Aorta (tissue), 5 donors: ENCODE data around the gene MAN1A2. TPM values are rescaled to one million over a fixed set of nuclear protein-coding genes. Genes with fewer than 3 reads are reported as not detected.

ENCODE experiments used
- ATAC-seq: fragments of 200-7000 bp; cut with Tn5 transposase; one replicate; pipeline ENCODE4 v1.9.1; 2022; ENCODE audit warnings: moderate library complexity; ENCODE audit not compliant: low FRiP score
- DNase-seq, 2 donors: peaks; one replicate each; pipeline ENCODE4 v3.0.0-alpha.2; 2020
- H3K27ac ChIP-seq, 2 donors: one replicate each; pipeline ENCODE4 v1.5.1; 2013; ENCODE audit warnings: low read length in 2 of 2, mild to moderate bottlenecking in 2 of 2, moderate library complexity in 2 of 2, control low read depth in 1 of 2, inconsistent platforms in 1 of 2, low read depth in 1 of 2
- H3K27me3 ChIP-seq, 2 donors: one replicate each; pipeline ENCODE4 v1.6.1; 2013; ENCODE audit warnings: control low read depth in 1 of 2, low read length in 1 of 2, mild to moderate bottlenecking in 1 of 2, moderate library complexity in 1 of 2; ENCODE audit not compliant: insufficient read depth in 2 of 2, control insufficient read depth in 1 of 2
- H3K36me3 ChIP-seq, 2 donors: one replicate each; pipeline ENCODE4 v1.6.1; 2013; ENCODE audit warnings: control low read depth in 1 of 2, low read length in 1 of 2, mild to moderate bottlenecking in 1 of 2; ENCODE audit not compliant: insufficient read depth in 2 of 2, control insufficient read depth in 1 of 2
- H3K4me1 ChIP-seq, 2 donors: one replicate each; pipeline ENCODE4 v1.6.1; 2013; ENCODE audit warnings: low read length in 2 of 2, control low read depth in 1 of 2, mild to moderate bottlenecking in 1 of 2, moderate library complexity in 1 of 2; ENCODE audit not compliant: insufficient read depth in 2 of 2, control insufficient read depth in 1 of 2
- H3K4me3 ChIP-seq, 2 donors: one replicate each; pipeline ENCODE4 v1.5.1; 2013; ENCODE audit warnings: low read length in 2 of 2, control low read depth in 1 of 2, mild to moderate bottlenecking in 1 of 2
- H3K9me3 ChIP-seq: one replicate; pipeline ENCODE4 v1.6.1; 2013; ENCODE audit warnings: mild to moderate bottlenecking, low read length; ENCODE audit not compliant: control insufficient read depth
- WGBS, 2 donors: extraction: QIAGEN DNeasy Blood & Tissue Kit; methylation state at CpG; one replicate each; pipeline ENCODE4 v1.1.7; 2013; 5-methylcytosine and 5-hydroxymethylcytosine counted together
- intact Hi-C, 2 donors: fragments of 100-400 bp; cut with DNase I; formaldehyde crosslinking; loops; one replicate each; pipeline versions ENCODE4 v1.14.2 to v1.15.0; 2022
- polyA plus RNA-seq, 2 donors: library from polyadenylated mRNA; stranded (reverse); fragments of 200-250 nt; gene quantifications; one replicate each; pipeline ENCODE4 v1.2.3, GENCODE V29; 2013
- total RNA-seq, 2 donors: library from RNA; stranded (reverse); fragmentation: NEBNext Ultra II Directional; extraction: Animal tissue kit (Norgen Biotek cat#: 25700); gene quantifications; one replicate each; pipeline ENCODE4 v1.2.1, GENCODE V29; 2021
- donor health status: healthy with polysubstance abuse.
- donor health status: Bipolar disorder and iron deficiency.
- donor health status: DM: no; HTN: no; CAD: no.
- donor health status: DM: no; HTN: no; CAD: no.
- donor health status: DM: yes; HTN: yes; CAD: no.

Gene MAN1A2
- total and polyA plus RNA-seq, 4 donors: 6.3 to 50.4 (median 29.6) TPM

- ATAC-seq (no peak), DNase-seq (no peak)
- H3K36me3 ChIP-seq: no peaks in the 10 kb centered on the region
- no peak overlapping the region for H3K4me3 ChIP-seq
- no peaks in the 10 kb centered on the region for H3K9me3 ChIP-seq
- H3K27me3 ChIP-seq: no peaks in the 10 kb centered on the region
- H3K4me1 ChIP-seq: peaks cover 0 to 4% of the 10 kb centered on the region in 2 donors
- intact Hi-C loops: no loop called here
- no peak overlapping the region for H3K27ac ChIP-seq
- 97 to 99% methylated on average over 3 of the region's 3 CpGs for WGBS, 2 donors
Observed at GRCh38 chr1:117403597-117403996, 36.3 kb downstream of the MAN1A2 start.

- Histone ChIP-seq H3K9me3 (no peaks in the 10 kb centered on the region), H3K27me3 (no peaks in the 10 kb centered on the region), H3K36me3 (no peaks in the 10 kb centered on the region), H3K4me1 (no peaks in the 10 kb centered on the region), H3K27ac (no peak overlapping the region), H3K4me3 (no peak overlapping the region)
- intact Hi-C loops: no loop called here
- DNase-seq: no peak
- no peak for ATAC-seq
Observed at GRCh38 chr1:117405042-117405441, 37.8 kb downstream of the MAN1A2 start.

GRCh38 chr1:117412472-117412871, 45.2 kb downstream of the MAN1A2 start:
- ATAC-seq (no peak), DNase-seq (no peak)
- intact Hi-C loops: no loop called here
- Histone ChIP-seq H3K27me3 (no peaks in the 10 kb centered on the region), H3K4me3 (no peak overlapping the region), H3K27ac (no peak overlapping the region), H3K9me3 (no peaks in the 10 kb centered on the region), H3K4me1 (no peaks in the 10 kb centered on the region), H3K36me3 (no peaks in the 10 kb centered on the region)

DNA sequence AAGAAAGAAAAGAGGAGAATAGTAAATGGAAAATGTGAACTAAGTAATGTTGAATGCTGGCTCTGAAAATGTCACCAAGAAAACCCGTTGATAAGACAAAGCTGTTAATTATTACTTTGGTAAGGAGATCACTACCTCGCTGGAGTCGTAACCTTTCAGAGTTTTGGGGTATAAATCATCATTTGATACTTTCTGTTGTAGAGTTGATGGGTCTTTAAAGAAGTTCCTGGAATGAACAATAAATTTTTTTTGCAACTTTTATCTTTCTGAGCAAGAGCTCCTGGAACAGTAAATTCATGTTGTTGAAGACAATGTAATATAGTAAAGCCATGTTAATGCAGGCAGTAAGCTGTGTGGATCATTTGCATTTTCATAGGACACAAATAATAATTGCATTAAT, 46.2 kb downstream of the MAN1A2 start:
- 93 to 95% methylated on average over 3 of the region's 3 CpGs for WGBS, 2 donors
- intact Hi-C loops: no loop called here

GRCh38 chr1:117414943-117415342, 47.7 kb downstream of the MAN1A2 start:
- no peak for ATAC-seq
- WGBS, 2 donors: 96 to 97% methylated on average over 4 of the region's 4 CpGs
- no peaks in the 10 kb centered on the region for H3K36me3 ChIP-seq
- H3K9me3 ChIP-seq: no peaks in the 10 kb centered on the region
- H3K4me1 ChIP-seq: no peaks in the 10 kb centered on the region
- H3K4me3 ChIP-seq: no peak overlapping the region
- DNase-seq: no peak
- intact Hi-C loops: no loop called here
- H3K27me3 ChIP-seq: no peaks in the 10 kb centered on the region
- H3K27ac ChIP-seq: no peak overlapping the region

More for the DNA sequence above, 46.2 kb downstream of the MAN1A2 start:
- H3K4me3 ChIP-seq: no peak overlapping the region
- no peak overlapping the region for H3K27ac ChIP-seq
- H3K27me3 ChIP-seq: no peaks in the 10 kb centered on the region
- no peaks in the 10 kb centered on the region for H3K36me3 ChIP-seq
- no peak for DNase-seq
- ATAC-seq: no peak
- no peaks in the 10 kb centered on the region for H3K4me1 ChIP-seq
- no peaks in the 10 kb centered on the region for H3K9me3 ChIP-seq

GRCh38 chr1:117416004-117416403, 48.8 kb downstream of the MAN1A2 start:
- WGBS, 2 donors: 95 to 100% methylated on average over 1 of the region's 1 CpG
- intact Hi-C loops: no loop called here
- ATAC-seq: no peak

DNA sequence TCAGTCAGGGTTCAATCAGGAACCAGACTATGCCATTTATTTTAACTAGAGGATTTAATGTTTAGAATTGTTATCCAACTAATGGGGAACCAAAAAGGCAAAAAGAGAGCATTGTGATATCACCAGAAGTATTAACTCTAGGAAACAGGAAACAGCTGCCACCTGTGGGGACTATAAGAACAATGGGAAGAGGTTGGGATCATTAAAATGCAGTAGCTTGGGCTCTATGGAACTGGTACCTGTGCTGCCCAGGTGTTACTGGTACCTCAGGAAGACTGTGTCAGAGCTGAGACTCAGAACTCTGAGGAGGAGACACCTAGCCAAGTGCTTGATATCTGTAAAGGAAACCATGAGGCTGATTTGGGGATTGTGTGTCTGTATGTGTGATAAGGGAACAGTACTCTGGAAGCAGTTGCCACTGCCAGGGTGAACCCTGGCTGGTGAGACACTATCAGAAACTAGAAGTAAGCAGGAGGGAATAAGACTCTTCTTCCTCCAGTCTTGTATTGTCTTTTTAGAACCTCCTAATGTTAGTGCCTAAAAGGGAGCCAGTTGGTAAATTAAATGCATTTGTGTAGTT, 49.4 kb downstream of the MAN1A2 start:
- Histone ChIP-seq H3K4me3 (no peak overlapping the region), H3K36me3 (no peaks in the 10 kb centered on the region), H3K27ac (no peak overlapping the region), H3K27me3 (no peaks in the 10 kb centered on the region), H3K4me1 (no peaks in the 10 kb centered on the region), H3K9me3 (no peaks in the 10 kb centered on the region)
- DNase-seq (no peak), ATAC-seq (no peak)
- intact Hi-C loops: no loop called here

More at GRCh38 chr1:117416004-117416403, 48.8 kb downstream of the MAN1A2 start:
- H3K4me1 ChIP-seq: no peaks in the 10 kb centered on the region
- DNase-seq: no peak
- H3K4me3 ChIP-seq: no peak overlapping the region
- H3K36me3 ChIP-seq: no peaks in the 10 kb centered on the region
- H3K27ac ChIP-seq: no peak overlapping the region
- H3K27me3 ChIP-seq: no peaks in the 10 kb centered on the region
- H3K9me3 ChIP-seq: no peaks in the 10 kb centered on the region

DNA sequence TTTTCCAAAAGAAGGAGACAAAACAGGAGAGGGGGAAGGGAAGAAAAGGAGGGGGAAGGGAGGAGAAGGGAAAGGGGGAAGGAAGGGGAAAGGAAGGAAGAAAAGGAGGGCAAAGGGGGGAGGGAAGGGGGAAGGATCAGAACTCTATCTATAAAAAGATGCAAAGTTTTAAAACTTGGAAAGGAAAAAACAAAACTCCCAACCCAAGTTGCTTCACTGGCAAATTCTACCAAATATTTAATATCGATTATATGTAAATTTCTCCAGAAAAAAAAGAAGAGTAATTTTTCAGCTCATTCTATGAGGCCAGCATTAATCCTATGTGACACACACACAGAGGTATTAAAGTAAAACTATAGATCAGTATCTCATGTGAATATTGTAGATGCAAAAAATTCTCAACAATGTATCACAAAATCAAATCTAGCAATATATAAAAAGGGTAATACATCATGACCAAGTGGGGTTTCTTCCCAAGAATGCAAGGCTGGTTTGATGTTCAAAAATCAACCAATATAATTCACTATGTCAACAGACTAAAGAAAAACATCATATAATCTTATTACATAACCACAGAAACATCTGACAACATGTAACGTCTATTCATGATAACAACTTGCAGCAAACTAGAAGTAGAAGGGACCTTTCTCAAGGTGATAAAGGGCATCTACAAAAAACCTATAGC, 57.9 kb downstream of the MAN1A2 start:
- WGBS, 2 donors: 89 to 90% methylated on average over 2 of the region's 2 CpGs
- ATAC-seq (no peak), DNase-seq (no peak)
- intact Hi-C loops: no loop called here
- Histone ChIP-seq H3K4me3 (no peak overlapping the region), H3K4me1 (no peaks in the 10 kb centered on the region), H3K27ac (no peak overlapping the region), H3K9me3 (no peaks in the 10 kb centered on the region), H3K36me3 (no peaks in the 10 kb centered on the region), H3K27me3 (no peaks in the 10 kb centered on the region)

GRCh38 chr1:117427297-117427696, 60.0 kb downstream of the MAN1A2 start:
- no peak overlapping the region for H3K27ac ChIP-seq
- H3K9me3 ChIP-seq: no peaks in the 10 kb centered on the region
- H3K4me1 ChIP-seq: no peaks in the 10 kb centered on the region
- DNase-seq (no peak), ATAC-seq (no peak)
- no peaks in the 10 kb centered on the region for H3K36me3 ChIP-seq
- H3K27me3 ChIP-seq: no peaks in the 10 kb centered on the region
- H3K4me3 ChIP-seq: no peak overlapping the region
- intact Hi-C loops: no loop called here
